GM19397 (cell line): ENCODE measurements around the gene DCUN1D3.
"Not testable (repeated sequence)": the region's sequence is repeated elsewhere in the genome, so short reads cannot be mapped to it uniquely, and the experiment has no call there.

Experiments
- ATAC-seq: cut with Tn5 transposase; IDR thresholded peaks from one replicate; pipeline ENCODE4 v1.9.1; 2021; ENCODE audit warnings: mild to moderate bottlenecking, moderate library complexity; ENCODE audit not compliant: unreplicated experiment

DCUN1D3 gene

GRCh38 chr16:20866145-20866772 is 33.9 kb downstream of the DCUN1D3 start:
- ATAC-seq = no peak

DNA sequence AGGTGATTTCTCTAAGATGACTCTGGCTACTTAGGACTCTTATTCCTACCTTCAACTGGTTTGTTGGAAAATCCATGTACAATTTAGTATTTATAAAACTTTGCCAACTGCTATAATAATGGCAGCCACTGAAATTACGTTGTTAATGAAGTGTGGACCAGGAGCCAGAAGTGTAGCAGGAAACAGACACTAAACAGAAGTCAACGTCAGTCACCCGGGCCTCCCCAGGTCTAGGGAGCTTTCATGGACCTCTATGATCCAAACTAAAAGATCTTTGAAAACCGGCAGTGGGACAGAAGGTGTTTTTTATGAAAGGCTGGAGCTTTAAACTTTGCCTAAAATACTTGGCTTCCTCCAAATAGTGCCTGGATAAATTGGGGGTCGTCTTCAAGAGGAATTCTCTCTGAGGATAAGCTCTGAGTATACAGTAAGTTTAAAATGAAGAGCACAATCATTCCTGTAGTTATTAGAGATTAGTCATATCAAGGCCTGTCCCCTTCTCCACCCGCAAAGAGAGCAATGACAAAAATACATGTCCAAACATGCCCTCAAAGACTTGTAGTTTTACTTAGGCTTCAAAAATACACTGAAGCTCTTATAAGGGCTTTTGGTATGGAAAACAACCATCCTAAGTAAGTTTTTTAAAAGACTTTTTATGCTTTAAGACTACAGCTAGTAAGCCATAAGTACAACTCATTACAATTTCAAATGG is 34.6 kb downstream of the DCUN1D3 start:
- ATAC-seq = no peak

DNA sequence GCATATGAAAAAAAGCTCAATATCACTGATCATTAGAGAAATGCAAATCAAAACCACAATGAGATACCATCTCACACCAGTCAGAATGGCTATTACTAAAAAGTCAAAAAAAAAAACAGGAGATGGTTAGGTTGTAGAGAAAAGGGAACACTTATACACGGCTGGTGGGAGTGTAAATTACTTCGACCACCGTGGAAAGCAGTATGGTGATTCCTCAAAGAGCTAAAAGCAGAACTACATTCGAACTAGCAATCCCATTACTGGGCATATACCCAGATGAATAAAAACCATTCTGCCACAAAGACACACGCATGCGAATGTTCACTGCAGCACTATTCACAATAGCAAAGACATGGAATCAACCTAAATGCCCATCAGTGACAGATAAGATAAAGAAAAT is 35.8 kb downstream of the DCUN1D3 start:
- ATAC-seq = not testable (repeated sequence)

GRCh38 chr16:20862162-20862960 is 37.8 kb downstream of the DCUN1D3 start:
- no peak for ATAC-seq

GRCh38 chr16:20860995-20861394 is 39.2 kb downstream of the DCUN1D3 start:
- ATAC-seq = not testable (repeated sequence)

DNA sequence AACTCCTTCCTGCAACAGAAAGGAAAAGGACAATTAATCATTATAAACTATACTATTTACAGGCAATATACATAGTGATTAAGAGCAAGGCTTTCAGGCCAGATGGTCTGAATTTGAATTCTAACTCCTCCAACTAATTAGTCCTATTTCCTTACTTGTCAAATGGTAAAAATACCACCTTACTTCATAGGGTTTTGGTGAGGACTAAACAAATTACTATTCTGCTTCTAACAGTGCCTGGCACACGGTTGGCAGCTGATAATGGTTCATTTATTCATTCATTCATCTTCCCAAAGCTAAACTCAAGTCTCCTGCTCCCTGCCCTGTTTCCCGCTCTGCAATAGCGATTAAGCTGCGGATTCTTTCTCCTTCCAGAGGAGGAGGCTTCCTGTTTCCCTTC is 39.8 kb downstream of the DCUN1D3 start:
- no peak for ATAC-seq

DNA sequence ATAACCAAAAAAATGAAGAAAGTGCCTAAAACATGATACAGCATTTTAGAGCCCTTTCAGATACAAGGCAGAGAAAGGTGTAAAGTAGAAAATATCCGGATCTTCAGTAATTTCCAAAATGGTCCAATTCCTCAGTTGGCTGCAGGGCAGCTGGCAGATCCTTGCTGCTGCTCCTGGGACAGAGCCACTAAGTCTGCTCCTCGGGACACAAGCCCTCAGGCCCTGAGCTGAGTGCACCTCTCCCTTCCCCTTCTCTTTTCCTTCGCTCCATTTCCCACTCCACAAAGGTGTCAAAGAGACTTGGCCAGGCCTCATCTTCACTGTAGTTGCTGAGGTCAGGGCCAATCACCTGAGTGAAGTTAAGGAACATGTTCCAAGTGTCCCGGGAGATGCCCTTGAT is 40.5 kb downstream of the DCUN1D3 start:
- ATAC-seq = no peak

GRCh38 chr16:20859229-20859628 is 40.9 kb downstream of the DCUN1D3 start:
- ATAC-seq = no peak

GRCh38 chr16:20857281-20857680 is 42.9 kb downstream of the DCUN1D3 start:
- ATAC-seq = no peak

GRCh38 chr16:20854963-20855362 is 45.2 kb downstream of the DCUN1D3 start:
- ATAC-seq = no peak

DNA sequence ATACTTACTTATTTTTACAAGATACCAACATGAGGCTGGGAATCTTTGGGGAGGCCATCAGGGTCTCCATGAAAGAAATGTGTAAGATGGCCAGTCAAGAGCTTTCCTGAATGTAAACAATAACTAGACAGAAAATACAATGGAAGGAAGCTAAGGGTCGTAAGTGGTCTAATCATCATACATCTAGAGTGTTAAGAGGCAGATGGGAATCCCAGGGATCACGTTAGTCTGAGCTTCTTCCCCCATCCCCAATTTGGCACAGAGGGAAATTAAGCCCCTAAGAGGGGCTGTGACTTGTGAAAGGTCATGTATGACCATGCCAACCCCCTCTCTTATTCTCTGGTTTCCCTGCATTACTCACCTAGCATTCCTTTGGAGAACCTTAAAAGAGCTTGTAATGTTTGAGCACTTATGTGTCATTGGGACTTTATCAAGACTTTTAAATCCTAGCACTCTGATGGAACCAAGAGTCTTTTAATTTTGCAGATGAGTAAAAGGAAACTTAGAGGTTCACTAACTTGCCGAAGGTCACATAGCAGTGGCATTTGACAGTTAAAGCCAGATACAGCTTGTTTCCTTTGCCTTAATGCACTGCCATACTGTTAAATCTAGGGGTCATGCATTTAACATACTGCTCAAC is 46.1 kb downstream of the DCUN1D3 start:
- ATAC-seq = no peak

- ATAC-seq = no peak
Observed at GRCh38 chr16:20853143-20853542, 47.0 kb downstream of the DCUN1D3 start.

DNA sequence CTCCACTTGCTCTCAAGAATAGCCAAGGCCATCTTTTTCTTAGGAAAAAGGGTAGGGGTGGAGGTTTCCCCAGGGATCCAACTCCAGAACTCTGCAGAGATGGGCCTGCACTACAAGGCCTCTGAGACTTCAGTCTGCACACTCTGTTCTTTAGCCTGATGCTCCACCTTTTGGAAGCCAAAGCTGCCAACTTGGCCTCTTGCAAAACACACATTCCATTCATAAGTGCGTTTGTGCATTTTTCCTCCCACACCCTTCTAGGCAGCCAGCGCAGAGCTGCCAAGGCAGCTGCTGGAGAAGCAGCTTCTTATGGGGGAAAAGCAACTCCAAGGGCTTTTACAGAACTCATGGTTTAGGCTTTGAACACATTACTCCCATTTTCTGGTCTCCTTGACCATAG is 48.6 kb downstream of the DCUN1D3 start:
- ATAC-seq = no peak

- no peak for ATAC-seq
Observed at GRCh38 chr16:20850981-20851380, 49.2 kb downstream of the DCUN1D3 start.

GRCh38 chr16:20849589-20850390 is 50.4 kb downstream of the DCUN1D3 start:
- ATAC-seq = no peak

DNA sequence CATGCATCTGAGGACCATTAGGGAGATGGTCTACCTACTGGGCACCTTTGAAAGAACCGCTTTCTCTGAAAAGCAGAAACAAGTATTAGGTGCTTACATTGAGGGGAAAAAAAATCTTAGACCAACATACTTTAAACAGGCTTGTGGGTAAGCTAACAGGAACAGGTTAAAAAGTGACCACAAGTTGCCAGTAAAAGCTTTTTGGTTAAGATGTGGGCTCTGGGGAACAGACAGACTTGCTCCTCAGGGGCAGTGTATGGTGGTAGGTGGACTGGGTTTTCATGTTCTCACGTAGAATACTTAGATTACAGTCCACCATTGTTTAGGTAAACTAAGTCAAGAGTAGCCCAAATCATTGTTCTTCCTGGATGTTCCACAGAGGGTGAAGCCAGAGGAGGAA is 52.6 kb downstream of the DCUN1D3 start:
- no peak for ATAC-seq

DNA sequence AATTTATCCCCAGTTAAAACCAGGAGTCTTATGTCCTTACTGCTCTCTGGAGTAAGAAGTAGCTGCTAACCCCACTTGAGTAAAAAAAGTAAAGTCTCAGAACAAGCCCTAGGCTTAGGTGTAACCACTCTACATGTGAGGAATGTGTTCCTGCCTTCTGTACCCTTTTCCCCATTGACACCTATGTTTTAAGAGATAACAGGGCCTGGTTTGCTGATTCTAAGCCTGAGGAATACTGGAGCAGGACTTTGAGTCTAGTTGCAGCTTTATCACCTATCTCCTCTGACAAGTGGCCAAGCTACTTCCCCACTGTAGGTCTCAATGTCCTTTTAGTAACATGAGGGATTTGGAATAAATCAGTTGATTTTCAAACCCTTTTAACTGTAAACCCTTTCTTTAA is 53.6 kb downstream of the DCUN1D3 start:
- no peak for ATAC-seq

DNA sequence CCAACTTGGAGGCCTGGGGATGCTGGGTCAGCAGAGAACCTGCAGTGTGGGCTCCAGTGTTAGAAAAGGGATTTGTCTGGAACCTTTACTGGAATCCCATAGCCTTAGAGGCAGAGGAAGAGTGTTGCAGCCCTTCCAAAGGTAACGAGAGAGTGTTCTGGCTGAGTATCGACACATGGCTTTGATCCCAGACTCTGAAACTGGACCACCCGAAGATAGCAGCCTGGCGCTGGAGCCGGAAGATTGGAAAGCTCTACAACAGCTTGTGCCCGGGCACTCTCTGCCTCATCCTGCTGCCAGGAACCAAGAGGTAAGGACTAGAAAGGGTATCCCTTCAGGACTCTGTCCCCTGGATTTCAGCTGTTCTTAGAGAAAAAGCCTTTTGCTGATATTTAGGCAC is 54.1 kb downstream of the DCUN1D3 start:
- ATAC-seq = no peak

DNA sequence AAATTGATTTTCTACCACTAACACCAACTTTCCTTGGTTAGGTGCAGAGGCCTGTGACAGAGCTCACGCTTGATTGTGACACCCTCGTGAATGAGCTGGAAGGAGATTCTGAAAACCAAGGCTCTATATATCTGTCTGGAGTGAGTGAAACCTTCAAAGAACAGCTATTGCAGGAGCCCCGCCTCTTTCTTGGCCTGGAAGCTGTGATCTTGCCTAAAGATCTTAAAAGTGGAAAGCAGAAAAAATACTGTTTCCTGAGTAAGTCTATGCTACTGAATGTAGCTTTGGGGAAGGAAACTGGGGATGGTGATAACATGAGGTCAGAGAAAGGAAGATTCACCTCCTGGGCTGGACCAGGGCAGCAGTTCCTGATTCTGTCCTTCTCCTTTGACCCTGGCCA is 55.6 kb downstream of the DCUN1D3 start:
- ATAC-seq = no peak

DNA sequence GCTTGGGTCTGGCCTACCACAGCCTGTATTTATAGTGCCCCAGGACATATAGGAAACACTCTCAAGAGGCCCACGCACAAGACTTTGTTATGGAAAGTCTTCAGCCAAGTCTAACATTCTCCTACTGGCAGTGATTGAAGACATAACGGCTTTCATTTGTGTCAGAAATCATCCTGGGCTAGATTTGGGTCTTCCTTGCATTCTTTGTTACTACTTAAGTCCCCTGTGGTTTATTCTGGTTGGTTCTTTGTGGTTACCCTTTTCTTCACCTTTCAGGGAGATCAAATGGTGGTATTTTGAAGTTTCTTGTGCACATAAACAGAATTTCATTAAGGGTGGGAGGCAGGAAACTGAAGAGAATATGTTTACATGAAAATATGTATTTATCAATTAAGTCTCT is 56.1 kb downstream of the DCUN1D3 start:
- ATAC-seq = no peak

- ATAC-seq = no peak
Observed at GRCh38 chr16:20839504-20839903, 60.7 kb downstream of the DCUN1D3 start.
